ENCODE data around the gene ARL6IP5. TPM values are rescaled to one million over a fixed set of nuclear protein-coding genes. Genes with fewer than 3 reads are reported as not detected.

ARL6IP5 gene
- total RNA-seq, 4 donors from 2014 or later: 65.2 to 146 (median 98.2) TPM

DNA sequence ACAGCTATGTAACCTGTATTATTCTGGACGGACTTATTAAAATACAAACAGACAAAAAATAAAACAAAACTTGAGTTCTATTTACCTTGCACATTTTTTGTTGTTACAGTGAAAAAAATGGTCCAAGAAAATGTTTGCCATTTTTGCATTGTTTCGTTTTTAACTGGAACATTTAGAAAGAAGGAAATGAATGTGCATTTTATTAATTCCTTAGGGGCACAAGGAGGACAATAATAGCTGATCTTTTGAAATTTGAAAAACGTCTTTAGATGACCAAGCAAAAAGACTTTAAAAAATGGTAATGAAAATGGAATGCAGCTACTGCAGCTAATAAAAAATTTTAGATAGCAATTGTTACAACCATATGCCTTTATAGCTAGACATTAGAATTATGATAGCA lies 20.6 kb downstream of the ARL6IP5 start:
- no peak for TF ChIP-seq POLR2A (IDR thresholded peaks at IDR 0.05)
- TF ChIP-seq, protein P1, sequence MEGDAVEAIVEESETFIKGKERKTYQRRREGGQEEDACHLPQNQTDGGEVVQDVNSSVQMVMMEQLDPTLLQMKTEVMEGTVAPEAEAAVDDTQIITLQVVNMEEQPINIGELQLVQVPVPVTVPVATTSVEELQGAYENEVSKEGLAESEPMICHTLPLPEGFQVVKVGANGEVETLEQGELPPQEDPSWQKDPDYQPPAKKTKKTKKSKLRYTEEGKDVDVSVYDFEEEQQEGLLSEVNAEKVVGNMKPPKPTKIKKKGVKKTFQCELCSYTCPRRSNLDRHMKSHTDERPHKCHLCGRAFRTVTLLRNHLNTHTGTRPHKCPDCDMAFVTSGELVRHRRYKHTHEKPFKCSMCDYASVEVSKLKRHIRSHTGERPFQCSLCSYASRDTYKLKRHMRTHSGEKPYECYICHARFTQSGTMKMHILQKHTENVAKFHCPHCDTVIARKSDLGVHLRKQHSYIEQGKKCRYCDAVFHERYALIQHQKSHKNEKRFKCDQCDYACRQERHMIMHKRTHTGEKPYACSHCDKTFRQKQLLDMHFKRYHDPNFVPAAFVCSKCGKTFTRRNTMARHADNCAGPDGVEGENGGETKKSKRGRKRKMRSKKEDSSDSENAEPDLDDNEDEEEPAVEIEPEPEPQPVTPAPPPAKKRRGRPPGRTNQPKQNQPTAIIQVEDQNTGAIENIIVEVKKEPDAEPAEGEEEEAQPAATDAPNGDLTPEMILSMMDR (IDR thresholded peaks at IDR 0.05): no peak
- no peak overlapping the region for H3K4me3 ChIP-seq (replicated peaks in 1 of 3)
- intact Hi-C loops (cut with DNase I): no loop called here
- peaks cover 14 to 26% of the 10 kb centered on the region in 2 donors for H3K36me3 ChIP-seq
- no peaks in the 10 kb centered on the region for H3K27me3 ChIP-seq
- no peaks in the 10 kb centered on the region for H3K4me1 ChIP-seq
- 62 to 68% methylated on average over 3 of the region's 3 CpGs for WGBS, 2 donors
- no peak overlapping the region for H3K27ac ChIP-seq
- no peaks in the 10 kb centered on the region for H3K9me3 ChIP-seq
- DNase-seq: no peak

DNA sequence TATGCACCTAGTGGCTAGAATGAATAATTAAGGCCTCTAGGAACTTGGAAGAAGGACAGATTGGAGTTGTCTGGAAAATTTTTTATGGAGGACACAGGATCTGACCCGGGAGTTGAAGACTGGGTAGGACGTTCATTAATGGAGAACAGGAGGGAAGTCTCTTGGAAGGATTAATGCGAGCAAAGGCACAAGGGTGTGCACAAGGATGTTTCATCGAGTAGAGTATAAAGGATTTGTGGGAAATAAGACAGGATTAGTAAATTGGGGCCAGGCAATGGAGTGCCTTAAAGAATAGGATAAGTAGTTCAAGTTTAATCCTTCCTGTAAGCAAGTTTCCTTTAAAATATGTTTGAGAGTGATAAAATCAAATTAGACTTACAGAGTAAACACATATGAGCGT lies 23.1 kb downstream of the ARL6IP5 start:
- Histone ChIP-seq H3K4me3 (replicated peaks in 1 of 3) (no peak overlapping the region), H3K9me3 (no peaks in the 10 kb centered on the region), H3K36me3 (peaks cover 14 to 18% of the 10 kb centered on the region in 2 donors), H3K27ac (no peak overlapping the region), H3K4me1 (no peaks in the 10 kb centered on the region), H3K27me3 (no peaks in the 10 kb centered on the region)
- intact Hi-C loops (cut with DNase I): no loop called here
- 88 to 90% methylated on average over 5 of the region's 5 CpGs for WGBS, 2 donors
- no peak for TF ChIP-seq POLR2A (IDR thresholded peaks at IDR 0.05)
- TF ChIP-seq, protein P1 (IDR thresholded peaks at IDR 0.05): no peak
- DNase-seq: no peak

DNA sequence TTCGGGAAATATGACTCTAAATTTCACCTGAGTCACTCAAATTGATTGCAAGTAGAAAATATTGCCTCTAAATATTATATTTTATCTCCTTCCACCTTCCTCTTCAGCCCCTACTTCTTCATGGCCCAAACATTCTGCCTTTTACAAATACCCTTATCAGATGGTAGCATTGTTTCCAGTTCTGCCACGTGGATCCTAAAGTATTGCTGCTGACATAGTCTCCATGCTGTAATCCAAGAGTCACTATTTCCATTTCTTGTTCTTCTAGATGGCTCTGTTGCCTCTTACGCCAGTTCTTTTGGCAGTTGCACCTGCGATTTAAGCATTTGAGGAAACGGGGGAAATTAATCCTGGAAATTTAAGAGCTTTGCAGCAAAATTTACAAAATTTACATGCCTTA lies 24.1 kb downstream of the ARL6IP5 start:
- Histone ChIP-seq H3K27ac (no peak overlapping the region), H3K4me3 (replicated peaks in 1 of 3) (no peak overlapping the region), H3K27me3 (no peaks in the 10 kb centered on the region), H3K9me3 (no peaks in the 10 kb centered on the region), H3K36me3 (peaks cover 9% of the 10 kb centered on the region in 2 donors), H3K4me1 (no peaks in the 10 kb centered on the region)
- 76 to 79% methylated on average over 5 of the region's 5 CpGs for WGBS, 2 donors
- no peak for DNase-seq
- intact Hi-C loops (cut with DNase I): no loop called here
- TF ChIP-seq, protein P1 (IDR thresholded peaks at IDR 0.05): no peak
- no peak for TF ChIP-seq POLR2A (IDR thresholded peaks at IDR 0.05)

DNA sequence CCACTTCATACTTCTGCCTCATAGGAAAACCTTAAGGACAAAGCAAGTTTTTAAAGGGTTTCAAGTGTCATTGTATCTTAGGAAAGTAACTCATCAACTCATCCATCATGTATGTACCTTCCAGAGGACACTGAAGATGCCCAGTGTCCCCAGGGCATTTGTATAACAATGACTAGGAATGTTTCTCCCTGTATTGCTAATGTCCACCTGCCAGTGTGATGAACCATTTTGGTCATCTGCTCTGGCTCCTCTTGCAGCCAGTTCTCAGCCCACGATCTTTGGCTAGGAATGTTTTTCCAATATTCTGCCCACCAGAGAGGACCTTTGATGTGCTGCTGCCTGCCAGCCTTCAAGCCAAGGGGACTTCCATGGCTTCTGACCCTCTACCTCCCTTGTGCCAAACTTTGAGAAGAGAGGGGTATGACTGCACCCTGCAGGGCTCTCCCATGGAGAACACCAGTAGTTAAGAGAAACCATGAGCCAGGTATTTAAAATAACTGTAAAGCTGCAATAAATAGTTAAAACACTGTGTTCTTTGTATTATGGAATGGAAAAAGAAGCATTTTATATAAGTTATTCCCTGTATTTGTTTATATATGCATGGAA lies 26.3 kb downstream of the ARL6IP5 start:
- peaks cover 0 to under 1% of the 10 kb centered on the region in 2 donors for H3K4me1 ChIP-seq
- intact Hi-C loops (cut with DNase I): no loop called here
- 64% methylated on average over 1 of the region's 1 CpG for WGBS, 2 donors

DNA sequence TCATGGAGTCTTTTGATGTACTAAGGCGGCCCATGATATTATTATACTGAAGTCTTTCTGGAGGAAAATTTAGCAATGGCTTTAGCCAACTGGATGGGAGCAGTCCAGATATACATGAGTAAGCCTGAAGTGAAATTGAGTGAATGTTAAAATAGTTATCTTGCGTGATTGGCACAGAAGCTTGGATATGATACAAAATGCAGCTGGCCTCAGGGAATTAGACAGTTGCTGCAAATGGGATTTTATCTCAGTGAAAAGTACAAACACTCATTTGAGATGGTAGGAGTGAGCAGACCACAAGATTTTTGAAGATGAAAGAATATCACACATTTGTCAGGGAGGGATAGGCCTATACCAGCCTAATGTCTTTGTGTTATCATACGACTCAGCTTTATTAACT lies 28.8 kb downstream of the ARL6IP5 start:
- no peak for TF ChIP-seq POLR2A (IDR thresholded peaks at IDR 0.05)
- TF ChIP-seq, protein P1 (IDR thresholded peaks at IDR 0.05): no peak
- H3K27me3 ChIP-seq: no peaks in the 10 kb centered on the region
- H3K4me3 ChIP-seq (replicated peaks in 1 of 3): no peak overlapping the region
- intact Hi-C loops (cut with DNase I): no loop called here
- no peak overlapping the region for H3K27ac ChIP-seq
- H3K36me3 ChIP-seq: no peaks in the 10 kb centered on the region
- DNase-seq: no peak
- no peaks in the 10 kb centered on the region for H3K9me3 ChIP-seq
- 87 to 89% methylated on average over 3 of the region's 3 CpGs for WGBS, 2 donors
- peaks cover 7 to 12% of the 10 kb centered on the region in 2 donors for H3K4me1 ChIP-seq

More for the DNA sequence above, 26.3 kb downstream of the ARL6IP5 start:
- no peaks in the 10 kb centered on the region for H3K9me3 ChIP-seq
- H3K27me3 ChIP-seq: no peaks in the 10 kb centered on the region
- no peaks in the 10 kb centered on the region for H3K36me3 ChIP-seq
- no peak overlapping the region for H3K27ac ChIP-seq
- no peak overlapping the region for H3K4me3 ChIP-seq (replicated peaks in 1 of 3)
- no peak for DNase-seq
- TF ChIP-seq, protein P1 (IDR thresholded peaks at IDR 0.05): no peak
- no peak for TF ChIP-seq POLR2A (IDR thresholded peaks at IDR 0.05)

All from thyroid gland (tissue), 4 donors.